MCF 10A (cell line): ENCODE measurements around the gene RGS14. TPM values are rescaled to one million over a fixed set of nuclear protein-coding genes. Genes with fewer than 3 reads are reported as not detected.

Experiments used
- BruUV-seq: library from RNA; stranded (reverse); fragments of 400-500 nt; replicated peaks from 2 replicates; lab custom pipeline; 2021; lab: Mats Ljungman, UMichigan
- CTCF ChIA-PET: fragments of 300-600 bp; sonication (Branson Sonifier 250); formaldehyde crosslinking; extraction: SDS; loops from one replicate; lab custom pipeline; 2021; ENCODE audit warnings: antibody characterized with exemption, inconsistent platforms; lab: Yijun Ruan, JAX
- POLR2A ChIA-PET: fragments of 300-600, 350-650 bp; sonication (Branson Sonifier 250); formaldehyde crosslinking; extraction: SDS; loops from one replicate; lab custom pipeline; 2020; ENCODE audit warnings: antibody characterized with exemption, inconsistent platforms; lab: Yijun Ruan, JAX
- DNase-seq: peaks from one replicate; pipeline ENCODE4 v3.0.0-alpha.2; 2018; ENCODE audit not compliant: unreplicated experiment
- H3K27ac Mint-ChIP-seq: one replicate; pipeline ENCODE4 v1.8.0; 2022; ENCODE audit warnings: mild to moderate bottlenecking, low read depth, mixed read lengths; ENCODE audit not compliant: unreplicated experiment
- H3K27me3 Mint-ChIP-seq: one replicate; pipeline ENCODE4 v1.8.0; 2022; ENCODE audit warnings: mixed read lengths; ENCODE audit not compliant: insufficient read depth, unreplicated experiment
- H3K36me3 Mint-ChIP-seq: one replicate; pipeline ENCODE4 v1.8.0; 2022; ENCODE audit warnings: mild to moderate bottlenecking, moderate library complexity, mixed read lengths; ENCODE audit not compliant: insufficient read depth, unreplicated experiment
- H3K4me1 Mint-ChIP-seq: one replicate; pipeline ENCODE4 v1.8.0; 2022; ENCODE audit warnings: mixed read lengths; ENCODE audit not compliant: insufficient read depth, unreplicated experiment
- H3K4me3 Mint-ChIP-seq: one replicate; pipeline ENCODE4 v1.8.0; 2022; ENCODE audit warnings: mild to moderate bottlenecking, moderate library complexity, mixed read lengths; ENCODE audit not compliant: unreplicated experiment
- H3K9me3 Mint-ChIP-seq: one replicate; pipeline ENCODE4 v1.8.0; 2022; ENCODE audit warnings: mixed read lengths; ENCODE audit not compliant: unreplicated experiment
- intact Hi-C: fragments of 100-400 bp; cut with micrococcal nuclease; formaldehyde crosslinking; loops from 2 replicates; pipeline ENCODE4 v1.14.1; 2022
- total RNA-seq: library from RNA; stranded (reverse); gene quantifications from 2 replicates; pipeline ENCODE4 v1.2.3, GENCODE V29; 2022
- TF ChIP-seq, protein P1 (sequence below): fragments of 200-600 bp; IDR thresholded peaks from one replicate; pipeline ENCODE4 v1.8.0; 2022; ENCODE audit warnings: antibody characterized with exemption, mild to moderate bottlenecking; ENCODE audit not compliant: unreplicated experiment

Gene RGS14
- total RNA-seq, 1 experiment from 2014 or later: 7.8 TPM

GRCh38 chr5:177380805-177381126 is 23.0 kb downstream of the RGS14 start:
- peaks cover 18% of the 10 kb centered on the region for H3K27me3 Mint-ChIP-seq
- H3K27ac Mint-ChIP-seq: no peak overlapping the region
- ChIA-PET CTCF (interaction anchor here (1.3 kb wide), 1 partner anchor 12 kb away, joined by 4 read pairs; no protein-coding TSS in a partner anchor), POLR2A (interaction anchor here (1.0 kb wide), 1 partner anchor 18 kb away, joined by 3 read pairs; no protein-coding TSS in a partner anchor)
- peaks cover 15% of the 10 kb centered on the region for H3K4me1 Mint-ChIP-seq
- no peaks in the 10 kb centered on the region for H3K36me3 Mint-ChIP-seq
- no peaks in the 10 kb centered on the region for H3K9me3 Mint-ChIP-seq
- H3K4me3 Mint-ChIP-seq: no peak overlapping the region
- intact Hi-C loops: no loop called here
- no peak for DNase-seq
- BruUV-seq: no TSS peak
- TF ChIP-seq, protein P1, sequence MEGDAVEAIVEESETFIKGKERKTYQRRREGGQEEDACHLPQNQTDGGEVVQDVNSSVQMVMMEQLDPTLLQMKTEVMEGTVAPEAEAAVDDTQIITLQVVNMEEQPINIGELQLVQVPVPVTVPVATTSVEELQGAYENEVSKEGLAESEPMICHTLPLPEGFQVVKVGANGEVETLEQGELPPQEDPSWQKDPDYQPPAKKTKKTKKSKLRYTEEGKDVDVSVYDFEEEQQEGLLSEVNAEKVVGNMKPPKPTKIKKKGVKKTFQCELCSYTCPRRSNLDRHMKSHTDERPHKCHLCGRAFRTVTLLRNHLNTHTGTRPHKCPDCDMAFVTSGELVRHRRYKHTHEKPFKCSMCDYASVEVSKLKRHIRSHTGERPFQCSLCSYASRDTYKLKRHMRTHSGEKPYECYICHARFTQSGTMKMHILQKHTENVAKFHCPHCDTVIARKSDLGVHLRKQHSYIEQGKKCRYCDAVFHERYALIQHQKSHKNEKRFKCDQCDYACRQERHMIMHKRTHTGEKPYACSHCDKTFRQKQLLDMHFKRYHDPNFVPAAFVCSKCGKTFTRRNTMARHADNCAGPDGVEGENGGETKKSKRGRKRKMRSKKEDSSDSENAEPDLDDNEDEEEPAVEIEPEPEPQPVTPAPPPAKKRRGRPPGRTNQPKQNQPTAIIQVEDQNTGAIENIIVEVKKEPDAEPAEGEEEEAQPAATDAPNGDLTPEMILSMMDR: no peak

DNA sequence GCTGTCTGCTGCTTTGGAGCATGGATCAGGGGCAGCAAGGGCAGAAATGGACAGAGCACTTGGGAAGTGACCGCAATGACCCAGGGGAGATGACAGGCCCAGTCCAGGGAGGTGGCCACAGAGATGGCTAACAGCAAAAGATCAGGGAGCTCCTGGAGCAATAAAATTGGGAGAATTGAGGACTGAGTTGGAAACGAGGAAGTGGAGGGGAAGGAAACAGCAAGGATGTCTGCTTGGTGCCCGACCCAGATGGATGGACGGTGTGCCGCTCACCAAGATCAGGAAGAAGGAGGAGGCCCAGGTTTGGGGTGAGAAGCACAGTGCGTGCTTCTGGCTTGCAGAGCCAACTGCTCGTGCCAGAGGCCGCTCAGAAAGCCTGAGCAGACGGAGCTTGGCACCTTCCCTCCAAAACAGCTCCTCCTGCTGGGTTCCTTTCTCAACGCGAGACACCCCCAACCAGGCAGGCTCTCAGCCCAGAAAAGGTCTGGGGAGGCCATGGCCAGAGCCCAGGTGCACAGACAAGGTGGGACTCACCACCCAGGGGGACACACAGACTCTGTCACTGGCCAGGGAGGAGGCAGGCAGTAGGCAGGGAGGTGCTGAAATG is 24.8 kb downstream of the RGS14 start:
- POLR2A ChIA-PET: no interaction called here
- CTCF ChIA-PET: interaction anchor here (0.6 to 1.3 kb wide), 8 partner anchors 11 to 290 kb away, joined by 3 to 5 read pairs (median 4); no protein-coding TSS in a partner anchor
- BruUV-seq: no TSS peak
- DNase-seq: peak; percentile 47
- TF ChIP-seq, protein P1: no peak
- intact Hi-C loops: no loop called here
- Mint-ChIP-seq H3K36me3 (no peaks in the 10 kb centered on the region), H3K4me3 (no peak overlapping the region), H3K9me3 (no peaks in the 10 kb centered on the region), H3K4me1 (peaks cover 15% of the 10 kb centered on the region), H3K27ac (no peak overlapping the region), H3K27me3 (peaks cover 18% of the 10 kb centered on the region)

GRCh38 chr5:177383181-177383580 is 25.5 kb downstream of the RGS14 start:
- POLR2A ChIA-PET: no interaction called here
- Mint-ChIP-seq H3K4me1 (peaks cover 18% of the 10 kb centered on the region), H3K36me3 (no peaks in the 10 kb centered on the region), H3K27me3 (peaks cover 18% of the 10 kb centered on the region), H3K9me3 (no peaks in the 10 kb centered on the region), H3K27ac (no peak overlapping the region), H3K4me3 (no peak overlapping the region)
- intact Hi-C loops: no loop called here
- DNase-seq: no peak
- TF ChIP-seq, protein P1: no peak
- no TSS peak for BruUV-seq
- CTCF ChIA-PET: interaction anchor here (0.6 to 1.9 kb wide), 10 partner anchors 12 to 291 kb away, joined by 3 to 5 read pairs (median 4); no protein-coding TSS in a partner anchor

DNA sequence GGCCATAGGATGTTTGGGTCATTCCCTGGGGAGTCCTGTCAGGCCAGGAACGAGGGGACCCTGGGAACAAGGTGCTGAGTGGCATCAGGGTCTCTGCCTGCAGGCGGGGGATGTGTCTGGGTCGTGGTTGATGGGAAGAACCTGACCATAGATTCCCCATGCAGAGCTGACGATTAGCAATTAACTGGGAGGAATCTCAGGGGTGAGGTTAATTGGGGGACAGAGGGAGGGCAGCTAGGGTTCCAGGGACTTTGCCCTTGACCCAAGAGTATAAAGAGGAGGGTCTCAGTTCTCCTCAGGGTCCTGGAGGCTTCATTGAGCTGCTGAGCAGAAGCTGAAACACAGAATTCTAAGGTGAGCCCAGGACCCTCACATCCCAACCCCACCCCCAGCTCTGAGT is 26.4 kb downstream of the RGS14 start, which contains the start of gene SLC34A1:
Gene SLC34A1 (plus strand): TSS at position 301 of the 400 bp plus-strand sequence. CDS start 1,308 bp downstream, outside the sequence.
- ChIA-PET CTCF (interaction anchor here (0.5 to 1.9 kb wide), 9 partner anchors 12 to 217 kb away, joined by 3 to 6 read pairs (median 3); no protein-coding TSS in a partner anchor), POLR2A (interaction anchor here (1.2 kb wide), 1 partner anchor 9 kb away, joined by 4 read pairs; no protein-coding TSS in a partner anchor)
- Mint-ChIP-seq H3K4me1 (peaks cover 25% of the 10 kb centered on the region), H3K27ac (no peak within 1 kb of the TSS), H3K4me3 (no peak within 1 kb of the TSS), H3K27me3 (peaks cover 18% of the 10 kb centered on the region), H3K36me3 (no peaks in the 10 kb centered on the region), H3K9me3 (no peaks in the 10 kb centered on the region)
- intact Hi-C loops: no loop called here
- TF ChIP-seq, protein P1: no peak
- DNase-seq: no peak
- BruUV-seq: no TSS peak
